Measurements from ENCODE around the gene WBP1L.

Gene WBP1L

GRCh38 chr10:102800611-102801335 is 57.0 kb downstream of the WBP1L start:
- Histone ChIP-seq H3K4me3 (ENCODE audit: low read depth, low read length) (no peak overlapping the region), H3K27ac (no peak overlapping the region), H3K27me3 (replicated peaks) (no peaks in the 10 kb centered on the region), H3K36me3 (replicated peaks) (peaks cover 28% of the 10 kb centered on the region)
- no peak for TF ChIP-seq CTCF (IDR thresholded peaks at IDR 0.05; ENCODE audit: low read depth, low read length, missing control alignments)
- in situ Hi-C loops (cut with HindIII; ENCODE audit: low pct_ligation_motif_present, low sequenced_read_pairs): no loop called here
- no peak for DNase-seq

GRCh38 chr10:102801496-102801895 is 57.7 kb downstream of the WBP1L start:
- in situ Hi-C loops (cut with HindIII; ENCODE audit: low pct_ligation_motif_present, low sequenced_read_pairs): no loop called here
- H3K27ac ChIP-seq: no peak overlapping the region
- no peak overlapping the region for H3K4me3 ChIP-seq (ENCODE audit: low read depth, low read length)
- no peak for DNase-seq
- no peak for TF ChIP-seq CTCF (IDR thresholded peaks at IDR 0.05; ENCODE audit: low read depth, low read length, missing control alignments)
- peaks cover 28% of the 10 kb centered on the region for H3K36me3 ChIP-seq (replicated peaks)
- H3K27me3 ChIP-seq (replicated peaks): no peaks in the 10 kb centered on the region

- TF ChIP-seq CTCF (IDR thresholded peaks at IDR 0.05; ENCODE audit: low read depth, low read length, missing control alignments): no peak
- in situ Hi-C loops (cut with HindIII; ENCODE audit: low pct_ligation_motif_present, low sequenced_read_pairs): no loop called here
- no peaks in the 10 kb centered on the region for H3K27me3 ChIP-seq (replicated peaks)
- H3K4me3 ChIP-seq (ENCODE audit: low read depth, low read length): no peak overlapping the region
- no peak for DNase-seq
- peaks cover 28% of the 10 kb centered on the region for H3K36me3 ChIP-seq (replicated peaks)
- H3K27ac ChIP-seq: peak overlapping the region; percentile 91
These were observed 58.2 kb downstream of the WBP1L start for GRCh38 chr10:102801978-102802377.

GRCh38 chr10:102802920-102803534 is 59.3 kb downstream of the WBP1L start:
- peak; percentile 5 for TF ChIP-seq CTCF (IDR thresholded peaks at IDR 0.05; ENCODE audit: low read depth, low read length, missing control alignments)
- Histone ChIP-seq H3K36me3 (replicated peaks) (peaks cover 28% of the 10 kb centered on the region), H3K27ac (peak overlapping the region; percentile 91), H3K4me3 (ENCODE audit: low read depth, low read length) (no peak overlapping the region), H3K27me3 (replicated peaks) (no peaks in the 10 kb centered on the region)
- peak; percentile 97 for DNase-seq
- in situ Hi-C loops (cut with HindIII; ENCODE audit: low pct_ligation_motif_present, low sequenced_read_pairs): no loop called here

- peak overlapping the region; percentile 91 for H3K27ac ChIP-seq
- no peaks in the 10 kb centered on the region for H3K27me3 ChIP-seq (replicated peaks)
- TF ChIP-seq CTCF (IDR thresholded peaks at IDR 0.05; ENCODE audit: low read depth, low read length, missing control alignments): no peak
- H3K4me3 ChIP-seq (ENCODE audit: low read depth, low read length): no peak overlapping the region
- DNase-seq: no peak
- peaks cover 24% of the 10 kb centered on the region for H3K36me3 ChIP-seq (replicated peaks)
- in situ Hi-C loops (cut with HindIII; ENCODE audit: low pct_ligation_motif_present, low sequenced_read_pairs): no loop called here
These were observed 60.8 kb downstream of the WBP1L start for GRCh38 chr10:102804382-102805055.

Data from brain microvascular endothelial cell (primary cell).